ENCODE results near the gene TGM6. TPM values are rescaled to one million over a fixed set of nuclear protein-coding genes. Genes with fewer than 3 reads are reported as not detected.
A peak's percentile ranks its signal among the peaks of the same experiment; 100 is the strongest.

Gene TGM6
- polyA plus RNA-seq, 3 donors, result not detected

DNA sequence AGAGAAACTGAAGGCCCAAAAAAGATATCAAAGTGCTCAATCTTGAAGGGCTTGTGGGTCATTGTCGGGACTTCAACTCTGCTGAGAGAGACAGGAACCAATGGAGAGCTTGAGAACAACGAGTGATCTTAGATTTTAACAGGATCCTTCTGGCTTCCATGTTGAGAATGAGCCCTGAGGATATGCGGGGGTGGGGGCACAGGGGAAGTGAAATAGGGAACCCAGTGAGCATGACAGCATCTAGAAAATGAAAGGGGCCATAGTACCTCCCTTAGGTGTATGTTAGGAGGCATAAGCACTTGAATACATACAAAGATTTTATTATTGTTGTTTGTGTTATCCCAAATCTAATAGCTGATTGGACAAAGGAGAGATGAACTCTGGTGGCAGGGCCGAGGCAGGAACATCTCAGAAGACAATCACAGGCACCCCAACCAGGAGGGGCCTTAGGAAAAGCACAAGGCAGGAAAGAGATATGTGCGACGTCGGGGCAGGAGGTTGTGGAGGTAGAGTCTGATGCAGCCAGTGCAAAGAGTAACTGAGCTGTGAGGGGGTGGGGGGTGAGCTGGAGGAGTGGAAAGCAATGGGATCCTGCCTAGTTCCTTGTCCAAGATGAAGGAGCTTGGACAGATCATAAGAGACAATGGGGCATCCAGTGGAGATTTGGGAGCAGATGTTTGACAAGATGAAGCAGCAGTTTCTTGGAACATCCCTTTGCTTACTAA, 10.4 kb downstream of the TGM6 start:
- H3K36me3 ChIP-seq (replicated peaks in 1 of 2; ENCODE audit: control insufficient read depth in 1 of 2, insufficient read depth in 2 of 2, low read length in 2 of 2), result no peaks in the 10 kb centered on the region
- Mint-ChIP-seq H3K27ac (no peak overlapping the region), H3K9me3 (peaks cover 3 to 31% (median 24%) of the 10 kb centered on the region in 7 donors), H3K27me3 (ENCODE audit: low read depth in 3 of 3) (peaks cover 12 to 18% (median 13%) of the 10 kb centered on the region in 3 donors), H3K4me3 (peak overlapping the region in 1 of 2 donors; percentile 48), H3K36me3 (no peaks in the 10 kb centered on the region), H3K4me1 (peaks cover 12% of the 10 kb centered on the region)
- H3K4me3 ChIP-seq (replicated peaks in 1 of 3; ENCODE audit: low read depth in 2 of 3, low read length in 3 of 3), result no peak overlapping the region
- TF ChIP-seq, protein P1, sequence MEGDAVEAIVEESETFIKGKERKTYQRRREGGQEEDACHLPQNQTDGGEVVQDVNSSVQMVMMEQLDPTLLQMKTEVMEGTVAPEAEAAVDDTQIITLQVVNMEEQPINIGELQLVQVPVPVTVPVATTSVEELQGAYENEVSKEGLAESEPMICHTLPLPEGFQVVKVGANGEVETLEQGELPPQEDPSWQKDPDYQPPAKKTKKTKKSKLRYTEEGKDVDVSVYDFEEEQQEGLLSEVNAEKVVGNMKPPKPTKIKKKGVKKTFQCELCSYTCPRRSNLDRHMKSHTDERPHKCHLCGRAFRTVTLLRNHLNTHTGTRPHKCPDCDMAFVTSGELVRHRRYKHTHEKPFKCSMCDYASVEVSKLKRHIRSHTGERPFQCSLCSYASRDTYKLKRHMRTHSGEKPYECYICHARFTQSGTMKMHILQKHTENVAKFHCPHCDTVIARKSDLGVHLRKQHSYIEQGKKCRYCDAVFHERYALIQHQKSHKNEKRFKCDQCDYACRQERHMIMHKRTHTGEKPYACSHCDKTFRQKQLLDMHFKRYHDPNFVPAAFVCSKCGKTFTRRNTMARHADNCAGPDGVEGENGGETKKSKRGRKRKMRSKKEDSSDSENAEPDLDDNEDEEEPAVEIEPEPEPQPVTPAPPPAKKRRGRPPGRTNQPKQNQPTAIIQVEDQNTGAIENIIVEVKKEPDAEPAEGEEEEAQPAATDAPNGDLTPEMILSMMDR (IDR thresholded peaks at IDR 0.05), result no peak
- H3K9ac ChIP-seq (ENCODE audit: insufficient read depth, low read length, poor library complexity, severe bottlenecking), result no peak overlapping the region
- H3K4me2 ChIP-seq (replicated peaks; ENCODE audit: extremely low read depth, low read length, poor library complexity, severe bottlenecking), result no peak overlapping the region
- DNase-seq, result peak in 2 of 3 donors; percentile 7 to 15
- intact Hi-C loops (cut with micrococcal nuclease), result no loop called here
- H3K4me1 ChIP-seq (ENCODE audit: control insufficient read depth in 1 of 2, insufficient read depth in 2 of 2, low read length in 2 of 2), result peaks cover 4 to 7% of the 10 kb centered on the region in 2 donors
- H3K9me3 ChIP-seq (replicated peaks in 1 of 2; ENCODE audit: control insufficient read depth in 1 of 2, insufficient read depth in 1 of 2, low read length in 2 of 2), result peaks cover 23 to 28% of the 10 kb centered on the region in 2 donors
- no peaks in the 10 kb centered on the region for H3K79me2 ChIP-seq (ENCODE audit: insufficient read depth, low read length)
- 69% methylated on average over 5 of the region's 7 CpGs for WGBS (ENCODE audit: insufficient coverage)
- H2AFZ ChIP-seq (ENCODE audit: insufficient read depth, low read depth, low read length, poor library complexity, severe bottlenecking), result no peak overlapping the region
- no peaks in the 10 kb centered on the region for H4K20me1 ChIP-seq (ENCODE audit: insufficient read depth, low read length)
- H3K27ac ChIP-seq (ENCODE audit: low read depth in 1 of 2, low read length in 2 of 2), result no peak overlapping the region
- peaks cover 0 to 4% of the 10 kb centered on the region in 2 donors for H3K27me3 ChIP-seq (ENCODE audit: control insufficient read depth in 2 of 2, insufficient read depth in 2 of 2, low read length in 2 of 2)

DNA sequence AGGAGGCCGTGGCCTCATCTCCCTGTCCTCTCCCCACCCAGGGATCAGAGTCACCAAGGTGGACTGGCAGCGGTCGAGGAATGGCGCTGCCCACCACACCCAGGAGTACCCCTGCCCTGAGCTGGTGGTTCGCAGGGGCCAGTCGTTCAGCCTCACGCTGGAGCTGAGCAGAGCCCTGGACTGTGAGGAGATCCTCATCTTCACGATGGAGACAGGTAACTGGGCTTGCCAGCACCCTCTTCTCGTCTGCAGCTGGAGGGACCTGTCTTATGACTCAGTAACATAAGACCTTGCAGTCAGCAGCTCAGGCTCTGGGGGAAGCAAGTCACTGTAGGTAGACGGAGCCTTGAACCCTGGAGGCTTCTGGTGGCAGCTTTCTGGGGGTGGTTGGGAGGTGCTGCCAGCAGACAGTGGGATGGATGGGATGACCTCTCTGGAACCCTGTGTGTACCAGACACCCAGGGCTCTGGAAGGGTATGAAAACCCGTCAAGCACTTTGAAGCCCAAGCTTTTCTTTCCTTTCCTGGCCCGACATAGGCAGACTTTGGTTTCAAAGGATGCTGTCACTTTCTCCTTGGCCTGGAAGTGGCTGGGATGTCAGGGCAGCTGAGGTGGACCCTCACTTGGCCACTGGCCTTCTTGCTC, 13.8 kb downstream of the TGM6 start:
- no peaks in the 10 kb centered on the region for H3K36me3 ChIP-seq (replicated peaks in 1 of 2; ENCODE audit: control insufficient read depth in 1 of 2, insufficient read depth in 2 of 2, low read length in 2 of 2)
- no peak overlapping the region for H3K27ac ChIP-seq (ENCODE audit: low read depth in 1 of 2, low read length in 2 of 2)
- TF ChIP-seq, protein P1 (IDR thresholded peaks at IDR 0.05), result no peak
- H3K27me3 ChIP-seq (ENCODE audit: control insufficient read depth in 2 of 2, insufficient read depth in 2 of 2, low read length in 2 of 2), result peaks cover 0 to 4% of the 10 kb centered on the region in 2 donors
- Mint-ChIP-seq H3K4me3 (no peak overlapping the region), H3K9me3 (peaks cover 17 to 28% (median 26%) of the 10 kb centered on the region in 7 donors), H3K36me3 (no peaks in the 10 kb centered on the region), H3K27ac (no peak overlapping the region), H3K27me3 (ENCODE audit: low read depth in 3 of 3) (peaks cover 7 to 18% (median 17%) of the 10 kb centered on the region in 3 donors), H3K4me1 (peaks cover 10% of the 10 kb centered on the region)
- H3K4me3 ChIP-seq (replicated peaks in 1 of 3; ENCODE audit: low read depth in 2 of 3, low read length in 3 of 3), result no peak overlapping the region
- H4K20me1 ChIP-seq (ENCODE audit: insufficient read depth, low read length), result no peaks in the 10 kb centered on the region
- DNase-seq, result no peak
- H3K4me1 ChIP-seq (ENCODE audit: control insufficient read depth in 1 of 2, insufficient read depth in 2 of 2, low read length in 2 of 2), result peaks cover 4 to 7% of the 10 kb centered on the region in 2 donors
- H3K79me2 ChIP-seq (ENCODE audit: insufficient read depth, low read length), result no peaks in the 10 kb centered on the region
- whole genome bisulfite sequencing (ENCODE audit: insufficient coverage), result 90% methylated on average over 11 of the region's 12 CpGs
- no peak overlapping the region for H3K4me2 ChIP-seq (replicated peaks; ENCODE audit: extremely low read depth, low read length, poor library complexity, severe bottlenecking)
- H3K9me3 ChIP-seq (replicated peaks in 1 of 2; ENCODE audit: control insufficient read depth in 1 of 2, insufficient read depth in 1 of 2, low read length in 2 of 2), result peaks cover 10 to 18% of the 10 kb centered on the region in 2 donors
- H2AFZ ChIP-seq (ENCODE audit: insufficient read depth, low read depth, low read length, poor library complexity, severe bottlenecking), result no peak overlapping the region
- intact Hi-C loops (cut with micrococcal nuclease), result no loop called here
- H3K9ac ChIP-seq (ENCODE audit: insufficient read depth, low read length, poor library complexity, severe bottlenecking), result no peak overlapping the region
